Hematopoietic multipotent progenitor cell (in vitro differentiated cells): Measurements from ENCODE around the gene TANGO2. TPM values are rescaled to one million over a fixed set of nuclear protein-coding genes. Genes with fewer than 3 reads are reported as not detected.
A peak's percentile ranks its signal among the peaks of the same experiment; 100 is the strongest.

Source experiments
- DNase-seq, 3 donors: peaks; one replicate each; pipeline ENCODE4 v3.0.0-alpha.2; 2011 to 2015; ENCODE audit warnings: low read depth in 2 of 3, low spot score in 2 of 3
- small RNA-seq: library from RNA; depleted of rRNA; stranded (forward); fragments of <200 nt; gene quantifications from one replicate; pipeline ENCODE3, GENCODE V24; 2012
- total RNA-seq: library from RNA; depleted of rRNA; stranded (reverse); fragments of >200 nt; gene quantifications from one replicate; pipeline ENCODE4 v1.2.3, GENCODE V29; 2012

The TANGO2 gene
- total RNA-seq, 1 donor, result 63.6 TPM

DNA sequence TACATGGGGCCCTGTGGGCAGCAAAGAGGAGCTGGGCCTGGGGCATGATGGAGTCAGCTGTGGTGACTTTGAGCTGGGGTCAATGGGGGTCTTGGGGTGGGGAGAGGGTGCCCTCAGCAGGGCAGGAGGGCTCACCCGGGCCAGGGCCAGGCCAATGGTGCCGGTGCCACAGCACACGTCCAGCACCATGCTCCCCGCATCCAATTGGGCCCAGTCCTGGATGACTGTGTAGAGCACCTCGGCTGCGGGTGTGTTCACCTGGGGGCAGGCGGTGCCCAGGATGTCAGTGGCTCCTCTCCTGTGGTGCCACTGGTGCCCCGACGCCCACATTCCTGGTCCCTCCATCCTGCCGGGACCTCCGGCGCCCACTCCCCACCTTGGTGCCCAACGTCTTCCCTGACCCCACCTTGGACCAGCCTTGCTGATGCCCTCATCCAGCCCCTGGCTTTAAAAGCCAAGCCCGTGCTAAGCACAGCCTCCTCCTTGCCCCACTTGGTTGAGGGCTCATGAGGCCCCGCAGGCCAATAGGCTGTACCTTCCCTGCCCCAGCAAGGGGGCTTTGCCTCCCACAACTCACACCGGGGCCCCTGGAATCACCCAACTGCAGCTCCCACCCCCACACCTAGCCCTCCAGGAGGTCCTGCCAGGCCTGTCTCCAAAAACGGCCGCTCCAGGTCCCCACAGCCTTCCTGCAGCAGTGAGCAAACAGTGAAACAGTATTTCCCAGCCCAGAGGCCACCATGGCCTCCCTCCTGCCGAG lies 92.8 kb downstream of the TANGO2 start:
- DNase-seq, result no peak

GRCh38 chr22:20114506-20115475 lies 93.9 kb downstream of the TANGO2 start:
- DNase-seq, result no peak

DNA sequence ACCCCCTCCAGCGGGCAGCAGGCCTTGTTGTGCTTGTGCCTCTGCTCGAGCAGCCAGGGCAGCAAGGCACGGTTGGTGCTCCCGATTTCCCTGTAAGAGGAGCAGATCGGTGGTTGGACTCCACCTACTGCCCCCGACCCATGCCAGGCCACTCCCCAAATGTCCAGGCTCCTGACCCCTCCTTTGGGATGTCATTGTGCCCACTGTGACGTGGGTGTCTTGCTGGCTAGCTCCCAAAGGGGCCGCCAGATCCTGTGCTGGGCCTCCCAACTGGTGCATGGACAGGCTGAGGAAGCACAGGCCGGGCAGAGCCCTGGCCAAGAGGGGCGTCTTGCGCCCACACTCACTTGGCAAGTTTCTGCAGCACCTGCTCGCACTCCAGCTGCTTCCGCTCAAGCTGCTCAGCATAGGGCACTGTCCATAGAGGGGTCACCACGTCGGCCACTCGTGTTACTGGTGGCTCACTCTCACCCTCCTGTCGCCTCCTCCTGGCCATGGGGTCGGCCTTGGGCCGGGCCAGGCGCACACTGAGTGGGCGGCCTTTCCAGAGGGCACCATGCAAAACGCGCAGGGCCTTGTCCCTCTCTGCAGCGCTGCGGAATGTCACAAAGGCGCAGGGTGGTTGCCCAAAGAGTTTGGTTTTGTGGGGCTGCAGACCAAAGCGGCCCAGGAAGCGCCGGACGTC lies 94.9 kb downstream of the TANGO2 start, which contains the start of gene RANBP1:
Gene RANBP1, plus strand, starts transcription at position 414 of the 685 bp plus-strand sequence. Its CDS starts 81 bp downstream, at position 495.
- DNase-seq, result no peak

GRCh38 chr22:20116376-20116950 lies 95.6 kb downstream of the TANGO2 start:
- DNase-seq, result peak in 2 of 3 donors; percentile 2 to 19

Small RNA genes within 50 kb of the gene (small RNA-seq; reads per million reads assigned to genes)
- gene MIR185, result 229 reads per million, percentile 98 among the genes with 10 or more reads in this experiment
- gene MIR6816, result not detected
- gene RF00017, result not detected

Other genes starting within 250 kb of the TANGO2 start
- 10.0 TPM for gene GNB1L, start 166.2 kb upstream of the TANGO2 start, total RNA-seq
- 22.9 TPM for gene RTL10, start 166.2 kb upstream of the TANGO2 start, total RNA-seq
- 416 TPM for gene COMT, start 79.3 kb upstream of the TANGO2 start, total RNA-seq
- gene TXNRD2, start 79.3 kb upstream of the TANGO2 start, total RNA-seq, result 31.5 TPM
- gene ARVCF, start 4.3 kb upstream of the TANGO2 start, total RNA-seq, result 60.9 TPM
- gene DGCR8, start 59.1 kb downstream of the TANGO2 start, total RNA-seq, result 29.6 TPM
- 90.5 TPM for gene RANBP1, start 95.0 kb downstream of the TANGO2 start, total RNA-seq
- gene TRMT2A, start 96.1 kb downstream of the TANGO2 start, total RNA-seq, result 87.0 TPM
- gene ZDHHC8, start 110.7 kb downstream of the TANGO2 start, total RNA-seq, result 29.6 TPM
- 1.6 TPM for gene CCDC188, start 129.9 kb downstream of the TANGO2 start, total RNA-seq
- 8.9 TPM for gene RTN4R, start 247.2 kb downstream of the TANGO2 start, total RNA-seq